Effector memory CD4-positive, alpha-beta T cell (primary cell): ENCODE results near the gene L3MBTL4.
"Not testable (repeated sequence)": the region's sequence is repeated elsewhere in the genome, so short reads cannot be mapped to it uniquely, and the experiment has no call there.

Experiments used
- DNase-seq, 3 donors: peaks; one replicate each; pipeline ENCODE4 v3.0.0-alpha.2; 2020
- H3K27ac ChIP-seq: 2 replicates; pipeline ENCODE4 v1.7.0; 2013; ENCODE audit warnings: mild to moderate bottlenecking, low read length, moderate library complexity; ENCODE audit not compliant: insufficient read depth, poor library complexity, severe bottlenecking
- H3K27me3 ChIP-seq: replicated peaks from 2 replicates; pipeline ENCODE4 v1.7.0; 2013; ENCODE audit warnings: mild to moderate bottlenecking, low read length; ENCODE audit not compliant: insufficient read depth, control insufficient read depth, poor library complexity, severe bottlenecking
- H3K36me3 ChIP-seq: 2 replicates; pipeline ENCODE4 v1.7.0; 2013; ENCODE audit warnings: mild to moderate bottlenecking, low read length, moderate library complexity; ENCODE audit not compliant: control insufficient read depth, insufficient read depth
- H3K4me1 ChIP-seq: 2 replicates; pipeline ENCODE4 v1.7.0; 2013; ENCODE audit warnings: low read length, mild to moderate bottlenecking; ENCODE audit not compliant: control insufficient read depth, insufficient read depth, poor library complexity, severe bottlenecking
- H3K4me3 ChIP-seq: 2 replicates; pipeline ENCODE4 v1.7.0; 2013; ENCODE audit warnings: low read length, low read depth, mild to moderate bottlenecking; ENCODE audit not compliant: insufficient read depth, poor library complexity, severe bottlenecking
- H3K9me3 ChIP-seq: 2 replicates; pipeline ENCODE4 v1.7.0; 2013; ENCODE audit warnings: mild to moderate bottlenecking, low read length, moderate library complexity; ENCODE audit not compliant: control insufficient read depth

The L3MBTL4 gene

GRCh38 chr18:6389005-6389404 lies 25.7 kb downstream of the L3MBTL4 start:
- Histone ChIP-seq H3K27ac (no peak overlapping the region), H3K27me3 (no peaks in the 10 kb centered on the region), H3K4me1 (no peaks in the 10 kb centered on the region), H3K9me3 (no peaks in the 10 kb centered on the region), H3K36me3 (no peaks in the 10 kb centered on the region), H3K4me3 (no peak overlapping the region)
- no peak for DNase-seq

GRCh38 chr18:6382963-6383362 lies 31.7 kb downstream of the L3MBTL4 start:
- H3K4me3 ChIP-seq, result no peak overlapping the region
- no peaks in the 10 kb centered on the region for H3K4me1 ChIP-seq
- H3K27ac ChIP-seq, result no peak overlapping the region
- H3K36me3 ChIP-seq, result no peaks in the 10 kb centered on the region
- no peaks in the 10 kb centered on the region for H3K27me3 ChIP-seq
- H3K9me3 ChIP-seq, result no peaks in the 10 kb centered on the region
- DNase-seq, result no peak

- H3K27ac ChIP-seq, H3K27me3 ChIP-seq, H3K4me1 ChIP-seq, H3K9me3 ChIP-seq, DNase-seq, H3K36me3 ChIP-seq, H3K4me3 ChIP-seq: not testable (repeated sequence)
Measured at GRCh38 chr18:6377473-6377872, 37.2 kb downstream of the L3MBTL4 start.

GRCh38 chr18:6376433-6377229 lies 38.1 kb downstream of the L3MBTL4 start:
- Histone ChIP-seq H3K4me3 (no peak overlapping the region), H3K27me3 (no peaks in the 10 kb centered on the region), H3K4me1 (no peaks in the 10 kb centered on the region), H3K27ac (no peak overlapping the region), H3K36me3 (no peaks in the 10 kb centered on the region), H3K9me3 (no peaks in the 10 kb centered on the region)
- DNase-seq, result no peak

- Histone ChIP-seq H3K4me1 (no peaks in the 10 kb centered on the region), H3K36me3 (no peaks in the 10 kb centered on the region), H3K9me3 (no peaks in the 10 kb centered on the region), H3K27me3 (no peaks in the 10 kb centered on the region), H3K27ac (no peak overlapping the region), H3K4me3 (no peak overlapping the region)
- DNase-seq, result no peak
Measured at GRCh38 chr18:6374935-6375529, 39.7 kb downstream of the L3MBTL4 start.

GRCh38 chr18:6374340-6374739 lies 40.4 kb downstream of the L3MBTL4 start:
- Histone ChIP-seq H3K4me1 (no peaks in the 10 kb centered on the region), H3K27me3 (no peaks in the 10 kb centered on the region), H3K36me3 (no peaks in the 10 kb centered on the region), H3K9me3 (no peaks in the 10 kb centered on the region), H3K4me3 (no peak overlapping the region), H3K27ac (no peak overlapping the region)
- DNase-seq, result no peak

GRCh38 chr18:6373187-6373586 lies 41.5 kb downstream of the L3MBTL4 start:
- no peaks in the 10 kb centered on the region for H3K9me3 ChIP-seq
- H3K36me3 ChIP-seq, result no peaks in the 10 kb centered on the region
- H3K4me3 ChIP-seq, result no peak overlapping the region
- no peak for DNase-seq
- no peaks in the 10 kb centered on the region for H3K27me3 ChIP-seq
- H3K4me1 ChIP-seq, result no peaks in the 10 kb centered on the region
- no peak overlapping the region for H3K27ac ChIP-seq

- no peaks in the 10 kb centered on the region for H3K36me3 ChIP-seq
- no peaks in the 10 kb centered on the region for H3K27me3 ChIP-seq
- H3K9me3 ChIP-seq, result no peaks in the 10 kb centered on the region
- DNase-seq, result no peak
- H3K4me3 ChIP-seq, result no peak overlapping the region
- no peak overlapping the region for H3K27ac ChIP-seq
- H3K4me1 ChIP-seq, result no peaks in the 10 kb centered on the region
Measured at GRCh38 chr18:6370886-6371635, 43.6 kb downstream of the L3MBTL4 start.

GRCh38 chr18:6370410-6370809 lies 44.3 kb downstream of the L3MBTL4 start:
- Histone ChIP-seq H3K27me3 (no peaks in the 10 kb centered on the region), H3K36me3 (no peaks in the 10 kb centered on the region), H3K4me1 (no peaks in the 10 kb centered on the region), H3K4me3 (no peak overlapping the region), H3K9me3 (no peaks in the 10 kb centered on the region), H3K27ac (no peak overlapping the region)
- no peak for DNase-seq

- Histone ChIP-seq H3K9me3 (no peaks in the 10 kb centered on the region), H3K27me3 (no peaks in the 10 kb centered on the region), H3K4me1 (no peaks in the 10 kb centered on the region), H3K4me3 (no peak overlapping the region), H3K27ac (no peak overlapping the region), H3K36me3 (no peaks in the 10 kb centered on the region)
- no peak for DNase-seq
Measured at GRCh38 chr18:6368017-6368416, 46.7 kb downstream of the L3MBTL4 start.
